B cell (primary cell): ENCODE data around the gene METTL8.

Experiments
- EZH2 ChIP-seq: IDR thresholded peaks from 2 replicates; pipeline ENCODE4 v1.6.1; 2012; ENCODE audit warnings: borderline replicate concordance, low read depth, mild to moderate bottlenecking, moderate library complexity, low read length; ENCODE audit not compliant: insufficient read depth, poor library complexity, severe bottlenecking
- TF ChIP-seq, protein P1 (sequence below): fragments of 200-600 bp; IDR thresholded peaks from one replicate; pipeline ENCODE4 v1.8.0; 2022; ENCODE audit warnings: antibody characterized with exemption, mild to moderate bottlenecking

DNA sequence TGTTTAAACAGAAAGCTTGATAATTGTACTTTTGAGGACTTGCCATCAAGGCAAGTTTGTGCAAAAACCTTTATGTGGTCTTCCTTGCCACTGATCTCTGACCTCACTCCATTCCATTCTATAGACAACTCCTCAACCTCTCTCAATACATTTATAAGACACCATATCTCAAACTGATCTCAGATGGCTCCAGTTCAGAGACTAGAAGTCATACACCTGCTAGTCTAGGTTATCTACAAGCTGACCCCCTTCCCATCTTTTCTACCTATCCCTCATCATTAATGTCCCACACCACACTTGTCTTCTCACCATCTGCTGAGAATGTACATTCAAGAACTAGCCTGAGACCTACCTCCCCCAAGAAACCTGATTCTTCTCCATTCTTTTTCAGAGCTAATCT is 113.1 kb downstream of the METTL8 start:
- TF ChIP-seq, protein P1, sequence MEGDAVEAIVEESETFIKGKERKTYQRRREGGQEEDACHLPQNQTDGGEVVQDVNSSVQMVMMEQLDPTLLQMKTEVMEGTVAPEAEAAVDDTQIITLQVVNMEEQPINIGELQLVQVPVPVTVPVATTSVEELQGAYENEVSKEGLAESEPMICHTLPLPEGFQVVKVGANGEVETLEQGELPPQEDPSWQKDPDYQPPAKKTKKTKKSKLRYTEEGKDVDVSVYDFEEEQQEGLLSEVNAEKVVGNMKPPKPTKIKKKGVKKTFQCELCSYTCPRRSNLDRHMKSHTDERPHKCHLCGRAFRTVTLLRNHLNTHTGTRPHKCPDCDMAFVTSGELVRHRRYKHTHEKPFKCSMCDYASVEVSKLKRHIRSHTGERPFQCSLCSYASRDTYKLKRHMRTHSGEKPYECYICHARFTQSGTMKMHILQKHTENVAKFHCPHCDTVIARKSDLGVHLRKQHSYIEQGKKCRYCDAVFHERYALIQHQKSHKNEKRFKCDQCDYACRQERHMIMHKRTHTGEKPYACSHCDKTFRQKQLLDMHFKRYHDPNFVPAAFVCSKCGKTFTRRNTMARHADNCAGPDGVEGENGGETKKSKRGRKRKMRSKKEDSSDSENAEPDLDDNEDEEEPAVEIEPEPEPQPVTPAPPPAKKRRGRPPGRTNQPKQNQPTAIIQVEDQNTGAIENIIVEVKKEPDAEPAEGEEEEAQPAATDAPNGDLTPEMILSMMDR: no peak
- no peak for TF ChIP-seq EZH2
